Activated B cell treated with CpG ODN at 0.5 μM for 24 hours (primary cell): ENCODE results near the gene RASSF10. TPM values are rescaled to one million over a fixed set of nuclear protein-coding genes. Genes with fewer than 3 reads are reported as not detected.

Experiments
- ATAC-seq: fragments of 200-7000 bp; cut with Tn5 transposase; one replicate; pipeline ENCODE4 v1.10.0; 2021; ENCODE audit warnings: low read depth, mild to moderate bottlenecking, moderate library complexity
- CTCF ChIA-PET: fragments of 350-600 bp; sonication (Branson Sonifier 250); formaldehyde crosslinking; loops from one replicate; lab custom pipeline; 2021; ENCODE audit warnings: antibody characterized with exemption; lab: Charles Lee
- POLR2A ChIA-PET: fragments of 350-600 bp; sonication (Branson Sonifier 250); formaldehyde crosslinking; loops from one replicate; lab custom pipeline; 2021; ENCODE audit warnings: antibody characterized with exemption; lab: Charles Lee
- DNase-seq: peaks from one replicate; pipeline ENCODE4 v3.0.0; 2022
- H3K27ac Mint-ChIP-seq: one replicate; pipeline ENCODE4 v1.8.0; 2020; ENCODE audit warnings: mixed read lengths
- H3K27me3 Mint-ChIP-seq: one replicate; pipeline ENCODE4 v1.8.0; 2021; ENCODE audit warnings: mixed read lengths
- H3K36me3 Mint-ChIP-seq: one replicate; pipeline ENCODE4 v1.8.0; 2021; ENCODE audit warnings: low read depth, mixed read lengths
- H3K4me1 Mint-ChIP-seq: one replicate; pipeline ENCODE4 v1.8.0; 2021; ENCODE audit warnings: mixed read lengths
- H3K4me3 Mint-ChIP-seq: one replicate; pipeline ENCODE4 v1.8.0; 2020; ENCODE audit warnings: mild to moderate bottlenecking, mixed read lengths
- H3K9me3 Mint-ChIP-seq: one replicate; pipeline ENCODE4 v1.8.0; 2020; ENCODE audit warnings: mixed read lengths
- intact Hi-C: fragments of 100-400 bp; cut with micrococcal nuclease; formaldehyde crosslinking; loops from one replicate; pipeline ENCODE4 v1.15.1; 2024
- total RNA-seq: library from RNA; stranded (reverse); gene quantifications from 2 replicates; pipeline ENCODE4 v1.2.3, GENCODE V29; 2022
- TF ChIP-seq, protein P1 (sequence below): fragments of 200-600 bp; IDR thresholded peaks from one replicate; pipeline ENCODE4 v1.8.0; 2022; ENCODE audit warnings: antibody characterized with exemption, mild to moderate bottlenecking

RASSF10 gene
- total RNA-seq, 1 donor from 2014 or later, result not detected

GRCh38 chr11:13013054-13013488, 4.0 kb downstream of the RASSF10 start:
- no peak for DNase-seq
- POLR2A ChIA-PET, result no interaction called here
- peaks cover 41% of the 10 kb centered on the region for H3K27me3 Mint-ChIP-seq
- H3K27ac Mint-ChIP-seq, result no peak overlapping the region
- no peak overlapping the region for H3K4me3 Mint-ChIP-seq
- peaks cover 4% of the 10 kb centered on the region for H3K4me1 Mint-ChIP-seq
- ATAC-seq, result no peak
- intact Hi-C loops, result no loop called here
- no peaks in the 10 kb centered on the region for H3K36me3 Mint-ChIP-seq
- TF ChIP-seq, protein P1, sequence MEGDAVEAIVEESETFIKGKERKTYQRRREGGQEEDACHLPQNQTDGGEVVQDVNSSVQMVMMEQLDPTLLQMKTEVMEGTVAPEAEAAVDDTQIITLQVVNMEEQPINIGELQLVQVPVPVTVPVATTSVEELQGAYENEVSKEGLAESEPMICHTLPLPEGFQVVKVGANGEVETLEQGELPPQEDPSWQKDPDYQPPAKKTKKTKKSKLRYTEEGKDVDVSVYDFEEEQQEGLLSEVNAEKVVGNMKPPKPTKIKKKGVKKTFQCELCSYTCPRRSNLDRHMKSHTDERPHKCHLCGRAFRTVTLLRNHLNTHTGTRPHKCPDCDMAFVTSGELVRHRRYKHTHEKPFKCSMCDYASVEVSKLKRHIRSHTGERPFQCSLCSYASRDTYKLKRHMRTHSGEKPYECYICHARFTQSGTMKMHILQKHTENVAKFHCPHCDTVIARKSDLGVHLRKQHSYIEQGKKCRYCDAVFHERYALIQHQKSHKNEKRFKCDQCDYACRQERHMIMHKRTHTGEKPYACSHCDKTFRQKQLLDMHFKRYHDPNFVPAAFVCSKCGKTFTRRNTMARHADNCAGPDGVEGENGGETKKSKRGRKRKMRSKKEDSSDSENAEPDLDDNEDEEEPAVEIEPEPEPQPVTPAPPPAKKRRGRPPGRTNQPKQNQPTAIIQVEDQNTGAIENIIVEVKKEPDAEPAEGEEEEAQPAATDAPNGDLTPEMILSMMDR, result no peak
- CTCF ChIA-PET, result no interaction called here
- H3K9me3 Mint-ChIP-seq, result no peaks in the 10 kb centered on the region

- Mint-ChIP-seq H3K4me1 (no peaks in the 10 kb centered on the region), H3K27ac (no peak overlapping the region), H3K4me3 (no peak overlapping the region), H3K27me3 (peaks cover 33% of the 10 kb centered on the region), H3K36me3 (no peaks in the 10 kb centered on the region), H3K9me3 (no peaks in the 10 kb centered on the region)
- CTCF ChIA-PET, result no interaction called here
- intact Hi-C loops, result no loop called here
- ATAC-seq (no peak), DNase-seq (no peak)
- POLR2A ChIA-PET, result no interaction called here
- TF ChIP-seq, protein P1, result no peak
Measured at GRCh38 chr11:13015753-13016152, 6.6 kb downstream of the RASSF10 start.

- Mint-ChIP-seq H3K4me1 (no peaks in the 10 kb centered on the region), H3K9me3 (no peaks in the 10 kb centered on the region), H3K27me3 (peaks cover 29% of the 10 kb centered on the region), H3K27ac (no peak overlapping the region), H3K4me3 (no peak overlapping the region), H3K36me3 (no peaks in the 10 kb centered on the region)
- ChIA-PET CTCF (no interaction called here), POLR2A (no interaction called here)
- ATAC-seq, result no peak
- TF ChIP-seq, protein P1, result no peak
- intact Hi-C loops, result no loop called here
- no peak for DNase-seq
Measured at GRCh38 chr11:13016415-13016814, 7.3 kb downstream of the RASSF10 start.

DNA sequence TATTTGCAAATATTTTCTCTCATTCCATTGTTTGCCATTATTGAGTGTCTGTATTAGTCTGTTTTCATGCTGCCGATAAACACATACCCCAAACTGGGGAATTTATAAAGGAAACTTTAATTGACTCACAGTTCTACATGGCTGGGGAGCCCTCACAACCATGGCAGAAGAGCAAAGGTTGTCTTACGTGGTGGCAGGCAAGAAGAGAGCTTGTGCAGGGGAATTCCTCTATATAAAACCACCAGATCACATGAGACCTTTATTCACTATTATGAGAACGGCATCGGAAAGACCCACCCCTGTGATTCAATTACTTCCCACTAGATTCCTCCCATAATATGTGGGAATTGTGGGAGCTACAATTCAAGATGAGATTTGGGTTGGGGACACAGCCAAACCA, 10.2 kb downstream of the RASSF10 start:
- TF ChIP-seq, protein P1, result no peak
- DNase-seq (no peak), ATAC-seq (no peak)
- intact Hi-C loops, result no loop called here
- H3K4me1 Mint-ChIP-seq, result no peaks in the 10 kb centered on the region
- CTCF ChIA-PET, result no interaction called here
- H3K4me3 Mint-ChIP-seq, result no peak overlapping the region
- H3K9me3 Mint-ChIP-seq, result no peaks in the 10 kb centered on the region
- peaks cover 16% of the 10 kb centered on the region for H3K27me3 Mint-ChIP-seq
- no peak overlapping the region for H3K27ac Mint-ChIP-seq
- POLR2A ChIA-PET, result no interaction called here
- H3K36me3 Mint-ChIP-seq, result no peaks in the 10 kb centered on the region

GRCh38 chr11:13023423-13023822, 14.3 kb downstream of the RASSF10 start:
- POLR2A ChIA-PET, result no interaction called here
- Mint-ChIP-seq H3K4me1 (no peaks in the 10 kb centered on the region), H3K27me3 (peaks cover 8% of the 10 kb centered on the region), H3K9me3 (no peaks in the 10 kb centered on the region), H3K4me3 (no peak overlapping the region), H3K36me3 (no peaks in the 10 kb centered on the region), H3K27ac (no peak overlapping the region)
- TF ChIP-seq, protein P1, result no peak
- CTCF ChIA-PET, result no interaction called here
- ATAC-seq (no peak), DNase-seq (no peak)
- intact Hi-C loops, result no loop called here
